Stimulated activated CD8-positive, alpha-beta memory T cell treated with anti-CD3 and anti-CD28 coated beads, Interleukin-12 subunit alpha, Interleukin-12 subunit beta, amount 100 ng/mL, for 4 hours (primary cell): ENCODE measurements around the gene GEMIN8.

ENCODE experiments used
- DNase-seq: peaks from one replicate; pipeline ENCODE4 v3.0.0-alpha.2; 2020; ENCODE audit warnings: low read depth

The GEMIN8 gene

DNA sequence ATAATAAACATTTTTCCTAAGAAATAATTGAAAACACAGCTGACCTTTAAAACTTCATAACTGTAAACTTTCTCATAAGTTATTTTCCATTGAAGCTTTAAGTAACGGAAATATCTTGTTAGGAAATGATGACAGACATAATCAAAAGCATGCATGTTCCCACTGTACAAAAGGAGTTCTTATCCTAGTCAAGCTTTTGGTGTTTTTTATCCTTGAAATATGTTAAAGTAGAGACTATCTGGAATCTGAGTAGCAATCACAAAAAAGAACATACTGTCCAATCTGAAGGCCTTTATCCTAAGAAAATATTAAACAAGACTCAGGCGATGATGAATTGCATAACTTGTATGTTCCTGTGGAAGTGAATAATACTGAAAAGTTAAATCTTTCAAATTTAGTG, 14.4 kb downstream of the GEMIN8 start:
- DNase-seq = no peak

DNA sequence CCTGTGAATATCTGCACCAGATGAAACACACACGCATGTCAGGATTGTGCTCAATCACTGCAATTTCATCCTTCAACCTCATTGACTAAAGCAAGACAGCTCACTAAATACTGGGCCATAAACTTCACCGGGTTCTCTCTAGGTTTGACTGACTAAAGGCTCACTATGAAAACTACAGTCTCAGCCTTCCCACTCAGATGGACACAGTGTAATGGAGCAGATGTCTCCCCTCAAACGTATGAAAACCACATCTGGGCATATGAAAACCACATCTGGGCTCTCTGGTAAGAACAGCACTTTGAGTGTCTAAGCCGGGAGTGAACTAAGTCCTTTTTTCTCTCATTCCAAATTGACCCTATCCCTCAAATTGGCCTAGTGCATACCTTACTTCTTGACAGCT, 15.2 kb downstream of the GEMIN8 start:
- no peak for DNase-seq

- no peak for DNase-seq
Measured at GRCh38 chrX:14013054-14013453, 16.6 kb downstream of the GEMIN8 start.

GRCh38 chrX:14010566-14010965, 19.1 kb downstream of the GEMIN8 start:
- no peak for DNase-seq

DNA sequence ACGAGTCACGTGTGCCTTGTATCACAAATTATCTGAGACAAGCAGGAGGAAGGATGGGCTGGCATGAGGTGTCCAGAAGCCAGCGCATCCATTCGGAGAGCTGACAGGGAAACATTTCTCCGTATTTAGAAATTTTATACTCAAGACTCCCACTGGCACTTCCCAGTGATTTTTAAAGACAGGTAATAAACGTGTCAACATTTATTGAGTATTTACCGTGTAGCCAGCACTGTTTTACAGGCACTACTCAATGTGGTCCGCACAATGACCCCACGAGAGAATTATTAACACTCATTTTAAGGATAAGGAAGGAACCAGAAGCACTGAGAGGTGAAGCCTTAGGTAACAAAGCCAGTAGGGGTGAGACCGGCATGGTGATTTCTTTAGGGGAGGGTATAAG, 23.2 kb downstream of the GEMIN8 start:
- DNase-seq = no peak

DNA sequence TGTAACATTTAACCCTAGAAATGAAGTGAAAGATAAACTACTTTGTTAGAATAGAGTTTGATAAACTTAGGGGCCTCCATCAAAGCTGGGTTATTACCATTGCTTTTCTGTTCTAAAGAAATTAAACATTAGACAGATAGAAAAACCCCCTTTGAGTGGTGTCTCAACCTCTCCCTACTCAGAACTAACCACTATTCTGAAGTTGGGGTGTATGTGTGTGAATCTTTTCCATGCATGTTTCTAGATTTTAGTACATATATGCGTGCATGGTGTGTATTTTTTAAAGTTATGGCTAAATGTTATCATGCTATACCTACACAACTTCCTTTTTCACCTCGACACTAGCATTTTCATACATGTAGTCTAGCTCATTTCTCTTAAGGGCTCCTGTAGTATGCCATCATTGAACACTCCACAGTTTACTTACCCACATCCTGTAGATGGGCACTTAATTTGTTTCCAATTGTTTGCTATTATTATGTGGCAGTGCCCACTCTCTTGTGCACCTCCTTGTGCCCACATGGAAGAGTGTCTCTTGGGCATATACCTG, 25.7 kb downstream of the GEMIN8 start:
- no peak for DNase-seq

DNA sequence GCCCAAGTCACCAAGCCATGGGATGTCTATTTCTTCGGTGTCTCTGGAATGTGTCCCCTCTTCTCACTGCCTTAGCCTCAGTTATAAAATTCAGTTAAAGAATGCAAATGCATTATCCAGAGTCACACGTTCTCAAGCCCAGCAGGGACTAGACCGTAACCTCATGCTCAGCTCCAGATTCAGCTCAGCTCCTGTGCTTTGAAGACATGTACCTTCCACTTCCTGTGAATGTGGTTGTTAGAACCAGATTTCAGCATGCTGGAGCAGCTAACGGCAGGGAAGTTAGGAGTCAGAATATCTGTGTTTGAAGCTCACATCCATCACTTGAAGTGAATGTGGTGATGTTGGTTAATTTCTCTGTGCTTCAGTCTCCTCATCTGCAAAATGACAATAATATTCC, 26.7 kb downstream of the GEMIN8 start:
- DNase-seq = no peak

- DNase-seq = no peak
Measured at GRCh38 chrX:13996650-13997049, 33.0 kb downstream of the GEMIN8 start.

GRCh38 chrX:13994536-13995080, 35.1 kb downstream of the GEMIN8 start:
- DNase-seq = no peak

DNA sequence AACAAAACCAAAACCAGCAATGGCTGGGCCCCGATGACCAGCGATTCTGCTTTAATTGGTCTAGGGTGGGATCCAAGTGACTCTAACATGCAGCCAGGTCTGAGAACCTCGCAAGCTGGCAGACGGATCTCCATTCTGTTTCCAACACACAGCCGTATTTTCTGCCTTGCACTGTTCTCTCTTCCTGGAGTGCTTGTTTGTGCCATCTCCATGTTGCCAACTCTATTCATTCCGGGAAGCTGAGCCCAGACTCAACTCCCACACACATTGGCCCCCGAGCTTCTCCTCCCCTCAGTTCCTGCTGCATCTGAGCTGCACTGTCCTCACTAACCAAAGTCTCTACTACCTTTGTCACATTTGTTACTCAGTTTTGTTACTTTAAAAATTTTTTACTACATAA, 35.6 kb downstream of the GEMIN8 start:
- DNase-seq = no peak

- no peak for DNase-seq
Measured at GRCh38 chrX:13990126-13990800, 39.4 kb downstream of the GEMIN8 start.

GRCh38 chrX:13985697-13986435, 43.8 kb downstream of the GEMIN8 start:
- DNase-seq = no peak

GRCh38 chrX:13983734-13984133, 46.0 kb downstream of the GEMIN8 start:
- DNase-seq = no peak

DNA sequence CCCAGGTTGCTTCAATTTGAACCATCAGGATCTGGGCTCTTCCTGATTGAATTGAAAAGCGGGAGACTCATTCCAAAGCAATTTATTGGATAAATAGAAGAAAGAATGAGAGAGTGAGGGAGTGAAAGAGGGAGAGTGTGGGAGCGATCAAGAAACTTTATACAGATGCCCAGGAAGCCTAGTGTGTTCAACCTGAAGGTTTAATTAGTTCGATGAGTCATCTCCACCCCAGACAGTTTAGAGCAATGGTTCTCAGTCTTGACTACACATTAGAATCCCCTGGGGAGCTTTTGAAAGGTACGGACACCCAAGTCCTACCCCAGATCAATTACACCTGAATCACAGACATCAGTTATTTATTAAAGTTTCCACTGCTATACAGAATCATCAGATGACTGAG, 61.5 kb downstream of the GEMIN8 start:
- DNase-seq = no peak

DNA sequence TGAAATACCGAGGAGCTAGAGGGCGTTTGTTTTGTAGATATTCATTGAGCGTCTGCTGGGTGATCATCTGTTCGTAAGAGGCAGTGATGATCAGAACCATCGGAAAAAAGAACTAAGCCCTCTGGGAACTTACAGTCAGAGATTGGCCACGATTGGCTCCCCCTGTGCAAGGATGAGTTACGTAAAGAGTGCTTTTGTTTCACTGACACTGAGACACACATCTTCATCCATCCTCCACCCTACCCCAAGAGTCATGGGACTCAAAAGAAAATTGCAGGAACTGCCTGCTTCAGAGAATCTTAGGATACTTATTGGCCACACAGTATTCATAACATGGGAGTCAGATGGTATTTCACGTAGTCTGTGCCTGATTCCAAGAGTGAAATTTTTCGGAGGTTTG, 62.1 kb downstream of the GEMIN8 start:
- no peak for DNase-seq

GRCh38 chrX:13966793-13967125, 62.9 kb downstream of the GEMIN8 start:
- no peak for DNase-seq

GRCh38 chrX:13966071-13966792, 63.5 kb downstream of the GEMIN8 start:
- no peak for DNase-seq

GRCh38 chrX:13965531-13965930, 64.2 kb downstream of the GEMIN8 start:
- no peak for DNase-seq

DNA sequence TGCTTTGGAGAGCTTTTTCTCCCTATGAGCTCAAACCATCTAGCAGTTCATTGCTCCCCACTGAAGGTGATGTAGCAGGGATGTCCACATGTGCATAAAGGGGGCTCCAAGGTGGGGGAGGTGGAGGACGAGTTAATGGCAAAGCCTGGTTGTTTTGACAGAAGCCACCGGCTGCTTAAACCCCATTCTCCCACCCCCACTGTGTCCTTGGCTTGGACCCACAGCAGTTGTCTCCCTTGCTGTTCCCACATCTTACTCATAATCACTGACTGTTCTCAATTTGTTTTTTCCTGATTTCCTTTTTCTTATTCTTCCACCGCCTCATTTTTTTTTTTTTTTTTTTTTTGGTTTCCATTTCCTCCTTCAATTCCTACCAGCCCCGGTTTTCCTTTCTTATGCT, 72.7 kb downstream of the GEMIN8 start:
- DNase-seq = no peak
